HepG2 (cell line): ENCODE data around the gene ATP6V0D1. TPM values are rescaled to one million over a fixed set of nuclear protein-coding genes. Genes with fewer than 3 reads are reported as not detected.

Experiments
- GLMP ChIP-seq: sonication (generic); formaldehyde crosslinking; IDR thresholded peaks from 2 replicates; pipeline ENCODE4 v1.9.0; 2021; ENCODE audit warnings: missing genetic modification reagents, mild to moderate bottlenecking, borderline replicate concordance
- GRHL1 ChIP-seq: sonication (generic); formaldehyde crosslinking; conservative IDR thresholded peaks from 2 replicates; pipeline ENCODE4 v1.8.0; 2022; ENCODE audit warnings: missing genetic modification reagents
- HNRNPL ChIP-seq: fragments of 200-400 bp; formaldehyde crosslinking; IDR thresholded peaks from 2 replicates; pipeline ENCODE4 v1.6.1; 2017; ENCODE audit warnings: mild to moderate bottlenecking, low read depth, low read length
- KDM5B ChIP-seq: sonication (generic); formaldehyde crosslinking; IDR thresholded peaks from 2 replicates; pipeline ENCODE4 v1.4.0; 2020; ENCODE audit warnings: missing genetic modification reagents, mild to moderate bottlenecking, borderline replicate concordance
- MED1 ChIP-seq: sonication (generic); formaldehyde crosslinking; IDR thresholded peaks from 2 replicates; pipeline ENCODE4 v1.4.0; 2020; ENCODE audit warnings: missing genetic modification reagents
- SIN3B ChIP-seq: fragments of 150-350 bp; IDR thresholded peaks from 2 replicates; pipeline ENCODE4 v1.6.1; 2014; ENCODE audit warnings: low read length
- TOPORS ChIP-seq: sonication (generic); formaldehyde crosslinking; IDR thresholded peaks from 2 replicates; pipeline ENCODE4 v1.8.0; 2023; ENCODE audit warnings: mild to moderate bottlenecking, missing genetic modification reagents
- ZNF24 ChIP-seq: fragments of 450-650 bp; IDR thresholded peaks from 2 replicates; pipeline ENCODE4 v1.6.1; 2017; ENCODE audit warnings: antibody characterized with exemption, mild to moderate bottlenecking
- ZNF589 ChIP-seq: sonication (generic); formaldehyde crosslinking; conservative IDR thresholded peaks from 2 replicates; pipeline ENCODE4 v1.8.0; 2022; ENCODE audit warnings: mild to moderate bottlenecking, moderate library complexity, missing genetic modification reagents
- ZNF660 ChIP-seq: sonication (generic); formaldehyde crosslinking; IDR thresholded peaks from 2 replicates; pipeline ENCODE4 v1.5.1; 2020; ENCODE audit warnings: mild to moderate bottlenecking, low read depth, missing genetic modification reagents, borderline replicate concordance
- ZNF746 ChIP-seq: sonication (generic); formaldehyde crosslinking; IDR thresholded peaks from 2 replicates; pipeline ENCODE4 v1.8.0; 2022; ENCODE audit warnings: mild to moderate bottlenecking, missing genetic modification reagents
- ZNF788 ChIP-seq: sonication (generic); formaldehyde crosslinking; IDR thresholded peaks from 2 replicates; pipeline ENCODE4 v1.5.0; 2020; ENCODE audit warnings: mild to moderate bottlenecking, missing genetic modification reagents, borderline replicate concordance
- polyA plus RNA-seq, 8 experiments: library from polyadenylated mRNA; depleted of rRNA in 3 of 8; stranded (reverse) in 7 of 8; unstranded in 1 of 8; fragments of >200 nt; fragmentation: Illumina TruSeq in 4 of 8; extraction: Trizol in 4 of 8; gene quantifications; 2 replicates each; pipeline versions ENCODE4 v1.2.1 to v1.2.3, GENCODE V29; 2011 to 2016; ENCODE audit warnings: low read depth in 4 of 8, missing spikeins in 1 of 8, mixed read lengths in 1 of 8; ENCODE audit not compliant: insufficient read depth in 1 of 8
- total RNA-seq, 5 experiments: library from RNA; depleted of rRNA; stranded (reverse); fragments of >200 nt; fragmentation: Illumina TruSeq; extraction: Trizol; gene quantifications; 2 replicates each; pipeline ENCODE4 v1.2.3, GENCODE V29; 2016; ENCODE audit warnings: low read depth in 1 of 5
- TF ChIP-seq, protein P1 (sequence below): sonication (generic); formaldehyde crosslinking; IDR thresholded peaks from 2 replicates; pipeline ENCODE4 v1.8.0; 2023; ENCODE audit warnings: mild to moderate bottlenecking, missing genetic modification reagents
- TF ChIP-seq, protein P2 (sequence below), 2 experiments: IDR thresholded peaks; 2 replicates each; pipeline ENCODE4 v1.6.1; 2011 to 2012; ENCODE audit warnings: low read length in 2 of 2, borderline replicate concordance in 1 of 2, low read depth in 1 of 2, mild to moderate bottlenecking in 1 of 2, moderate library complexity in 1 of 2

ATP6V0D1 gene
- total and polyA plus RNA-seq, 2 of the 13 experiments (the other 11 are each of a cell fraction or from before 2014, with no cell fraction given), result 51.1 to 61.3 TPM

DNA sequence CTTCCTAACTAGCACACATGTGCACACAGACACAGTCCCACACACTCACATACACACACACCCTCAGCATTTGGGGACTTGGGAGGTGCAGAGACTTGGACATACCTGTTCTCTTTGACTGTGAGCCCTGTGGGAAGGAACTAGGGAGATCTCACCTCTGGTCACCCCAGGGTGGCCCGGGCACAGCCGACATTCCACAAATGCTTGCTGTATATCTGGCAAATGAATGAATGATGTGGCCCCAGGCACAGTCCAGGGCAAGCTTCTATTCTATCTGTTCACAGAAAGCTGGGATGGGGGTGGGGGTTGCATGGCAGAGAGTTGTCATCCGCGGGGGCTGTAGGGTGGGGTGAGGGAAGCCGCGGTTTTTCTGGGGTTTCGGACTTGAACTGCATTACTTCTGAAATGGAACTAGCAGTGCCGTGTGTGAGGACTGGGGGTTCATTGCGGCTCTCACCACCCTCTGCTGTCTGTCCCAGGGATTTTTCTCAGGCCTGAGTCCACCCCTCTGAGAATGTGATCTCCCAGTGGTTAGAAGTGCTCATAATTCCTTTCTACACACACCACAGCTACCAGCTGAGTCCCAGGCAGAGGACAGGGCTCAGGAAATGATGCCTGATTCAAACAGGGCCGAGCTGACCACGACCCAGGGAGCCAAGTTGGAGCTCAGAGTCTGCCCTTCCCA is 44.4 kb upstream of the ATP6V0D1 start (continued):
- TF ChIP-seq TOPORS (no peak), GRHL1 (CRISPR knock-in tag) (no peak), ZNF24 (peak; percentile 86), ZNF660 (no peak), KDM5B (CRISPR knock-in tag) (no peak), GLMP (no peak), SIN3B (no peak), MED1 (CRISPR knock-in tag) (no peak), ZNF746 (CRISPR knock-in tag) (no peak), ZNF788 (0 out of 2 replicates have a peak, but pooled peaks have one; percentile 22), ZNF589 (CRISPR knock-in tag) (no peak), HNRNPL (no peak)
- TF ChIP-seq, protein P1, sequence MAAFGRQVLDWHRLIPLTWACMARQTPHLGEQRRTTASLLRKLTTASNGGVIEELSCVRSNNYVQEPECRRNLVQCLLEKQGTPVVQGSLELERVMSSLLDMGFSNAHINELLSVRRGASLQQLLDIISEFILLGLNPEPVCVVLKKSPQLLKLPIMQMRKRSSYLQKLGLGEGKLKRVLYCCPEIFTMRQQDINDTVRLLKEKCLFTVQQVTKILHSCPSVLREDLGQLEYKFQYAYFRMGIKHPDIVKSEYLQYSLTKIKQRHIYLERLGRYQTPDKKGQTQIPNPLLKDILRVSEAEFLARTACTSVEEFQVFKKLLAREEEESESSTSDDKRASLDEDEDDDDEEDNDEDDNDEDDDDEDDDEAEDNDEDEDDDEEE, result no peak
- TF ChIP-seq, protein P2, sequence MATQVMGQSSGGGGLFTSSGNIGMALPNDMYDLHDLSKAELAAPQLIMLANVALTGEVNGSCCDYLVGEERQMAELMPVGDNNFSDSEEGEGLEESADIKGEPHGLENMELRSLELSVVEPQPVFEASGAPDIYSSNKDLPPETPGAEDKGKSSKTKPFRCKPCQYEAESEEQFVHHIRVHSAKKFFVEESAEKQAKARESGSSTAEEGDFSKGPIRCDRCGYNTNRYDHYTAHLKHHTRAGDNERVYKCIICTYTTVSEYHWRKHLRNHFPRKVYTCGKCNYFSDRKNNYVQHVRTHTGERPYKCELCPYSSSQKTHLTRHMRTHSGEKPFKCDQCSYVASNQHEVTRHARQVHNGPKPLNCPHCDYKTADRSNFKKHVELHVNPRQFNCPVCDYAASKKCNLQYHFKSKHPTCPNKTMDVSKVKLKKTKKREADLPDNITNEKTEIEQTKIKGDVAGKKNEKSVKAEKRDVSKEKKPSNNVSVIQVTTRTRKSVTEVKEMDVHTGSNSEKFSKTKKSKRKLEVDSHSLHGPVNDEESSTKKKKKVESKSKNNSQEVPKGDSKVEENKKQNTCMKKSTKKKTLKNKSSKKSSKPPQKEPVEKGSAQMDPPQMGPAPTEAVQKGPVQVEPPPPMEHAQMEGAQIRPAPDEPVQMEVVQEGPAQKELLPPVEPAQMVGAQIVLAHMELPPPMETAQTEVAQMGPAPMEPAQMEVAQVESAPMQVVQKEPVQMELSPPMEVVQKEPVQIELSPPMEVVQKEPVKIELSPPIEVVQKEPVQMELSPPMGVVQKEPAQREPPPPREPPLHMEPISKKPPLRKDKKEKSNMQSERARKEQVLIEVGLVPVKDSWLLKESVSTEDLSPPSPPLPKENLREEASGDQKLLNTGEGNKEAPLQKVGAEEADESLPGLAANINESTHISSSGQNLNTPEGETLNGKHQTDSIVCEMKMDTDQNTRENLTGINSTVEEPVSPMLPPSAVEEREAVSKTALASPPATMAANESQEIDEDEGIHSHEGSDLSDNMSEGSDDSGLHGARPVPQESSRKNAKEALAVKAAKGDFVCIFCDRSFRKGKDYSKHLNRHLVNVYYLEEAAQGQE (IDR thresholded peaks at IDR 0.05; ENCODE audit: borderline replicate concordance in 1 of 2, low read depth in 1 of 2, low read length in 2 of 2), result no peak
- TF ChIP-seq, all 625 proteins: peak for 4
